PFSK-1 (cell line): ENCODE results near the gene GDF7. TPM values are rescaled to one million over a fixed set of nuclear protein-coding genes. Genes with fewer than 3 reads are reported as not detected.

Experiments used
- FOXP2 ChIP-seq: optimal IDR thresholded peaks from 2 replicates; pipeline ENCODE3; 2011; ENCODE audit warnings: borderline replicate concordance, control low read depth, inconsistent platforms; ENCODE audit not compliant: insufficient read depth; ENCODE audit errors: extremely low read length, extremely low read depth
- POLR2AphosphoS5 ChIP-seq: IDR thresholded peaks from 2 replicates; pipeline ENCODE4 v1.6.1; 2012; ENCODE audit warnings: low read depth, mild to moderate bottlenecking, control low read depth, low read length, moderate library complexity
- REST ChIP-seq, 2 experiments: IDR thresholded peaks; 2 replicates each; pipeline versions ENCODE4 v1.6.1 to v1.8.0; 2011 to 2012; ENCODE audit warnings: low read depth in 2 of 2, low read length in 2 of 2, control low read depth in 1 of 2, inconsistent platforms in 1 of 2, mild to moderate bottlenecking in 1 of 2, moderate library complexity in 1 of 2; ENCODE audit not compliant: insufficient read depth in 1 of 2
- SIN3A ChIP-seq: IDR thresholded peaks from 2 replicates; pipeline ENCODE4 v1.6.1; 2012; ENCODE audit warnings: mild to moderate bottlenecking, low read length, moderate library complexity, borderline replicate concordance; ENCODE audit not compliant: insufficient read depth
- TAF1 ChIP-seq: IDR thresholded peaks from 2 replicates; pipeline ENCODE4 v1.6.1; 2012; ENCODE audit warnings: low read length, control low read depth, borderline replicate concordance; ENCODE audit not compliant: insufficient read depth
- polyA plus RNA-seq: library from polyadenylated mRNA; unstranded; fragments of >200 nt; gene quantifications from one replicate; pipeline ENCODE4 v1.2.1, GENCODE V29; 2012; ENCODE audit warnings: low read depth, missing spikeins; ENCODE audit not compliant: insufficient read length

GDF7 gene
- 0.16 TPM for polyA plus RNA-seq

GRCh38 chr2:20666304-20667150, at the start of gene GDF7:
GDF7 (plus strand) TSS chr2:20667144; CDS start chr2:20667240, 96 bp downstream.
- TF ChIP-seq TAF1 = no peak
- TF ChIP-seq REST (IDR thresholded peaks at IDR 0.05; ENCODE audit: insufficient read depth in 1 of 2, low read depth in 2 of 2, low read length in 2 of 2) = no peak
- no peak for TF ChIP-seq SIN3A
- TF ChIP-seq FOXP2 = no peak
- TF ChIP-seq POLR2AphosphoS5 = no peak

DNA sequence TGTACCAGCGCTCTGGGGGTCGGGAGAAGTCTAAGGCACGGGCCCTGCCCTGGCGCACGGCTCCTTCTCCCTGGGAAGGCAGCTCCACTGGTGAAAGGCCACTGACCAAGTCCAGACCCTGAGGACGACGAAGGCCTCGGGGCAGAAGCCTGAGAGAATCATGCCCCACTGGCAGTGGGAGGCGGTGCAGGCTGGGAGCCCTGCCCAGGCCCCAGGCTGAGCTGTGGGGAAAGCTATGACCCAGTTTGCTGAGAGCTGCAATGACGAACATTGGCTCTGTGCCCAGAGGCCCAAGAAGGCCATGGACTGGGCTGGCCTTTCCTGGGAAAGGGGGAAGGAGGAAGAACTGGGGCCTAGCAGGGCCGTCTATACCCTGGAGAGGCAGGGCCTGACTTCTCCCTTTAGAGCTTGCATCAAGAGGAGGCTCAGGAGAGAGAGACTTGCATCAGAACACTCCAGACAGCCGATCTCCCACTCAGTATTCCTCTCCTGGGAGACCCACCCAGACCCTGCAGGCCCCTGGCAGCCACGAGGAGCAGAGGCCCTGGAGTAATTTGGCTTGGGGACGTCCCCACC, 49.0 kb upstream of the GDF7 start:
- no peak for TF ChIP-seq REST (IDR thresholded peaks at IDR 0.05; ENCODE audit: insufficient read depth in 1 of 2, low read depth in 2 of 2, low read length in 2 of 2)
- TF ChIP-seq SIN3A = no peak
- no peak for TF ChIP-seq POLR2AphosphoS5
- no peak for TF ChIP-seq TAF1

- TF ChIP-seq SIN3A (no peak), REST (IDR thresholded peaks at IDR 0.05; ENCODE audit: insufficient read depth in 1 of 2, low read depth in 2 of 2, low read length in 2 of 2) (no peak), FOXP2 (no peak), POLR2AphosphoS5 (no peak)
Measured at GRCh38 chr2:20618468-20618885, 48.5 kb upstream of the GDF7 start.

DNA sequence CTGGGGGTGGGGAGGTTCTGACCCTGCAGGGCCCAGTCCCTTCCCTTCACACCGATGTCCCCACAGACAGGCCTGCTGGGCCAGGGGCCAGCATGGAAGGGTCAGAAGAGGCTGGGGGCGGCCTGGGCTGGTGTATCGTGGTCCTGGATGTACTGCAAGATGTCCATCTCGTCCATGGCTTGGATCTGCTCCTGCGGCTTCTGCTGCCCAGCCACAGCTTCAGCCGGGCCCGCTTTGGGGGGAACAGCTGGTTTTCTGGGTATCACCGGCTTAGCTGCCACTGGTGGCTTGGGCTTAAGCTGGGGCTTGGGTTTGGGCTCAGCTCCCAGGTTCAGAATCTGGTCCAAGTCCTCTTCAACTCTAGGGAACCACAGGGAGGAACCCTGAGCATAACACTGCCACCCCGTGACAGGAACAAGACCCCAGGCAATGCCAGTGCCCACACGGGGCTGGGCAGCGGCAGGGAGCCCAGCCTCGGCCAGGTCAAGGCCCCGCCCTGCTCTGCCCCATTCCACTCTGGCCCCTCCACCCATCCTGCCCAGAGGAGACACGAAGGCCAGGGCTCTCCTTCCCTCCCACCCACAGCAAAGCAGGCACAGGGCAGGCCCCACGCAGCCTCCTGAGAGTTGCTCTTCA, 47.9 kb upstream of the GDF7 start:
- no peak for TF ChIP-seq TAF1

DNA sequence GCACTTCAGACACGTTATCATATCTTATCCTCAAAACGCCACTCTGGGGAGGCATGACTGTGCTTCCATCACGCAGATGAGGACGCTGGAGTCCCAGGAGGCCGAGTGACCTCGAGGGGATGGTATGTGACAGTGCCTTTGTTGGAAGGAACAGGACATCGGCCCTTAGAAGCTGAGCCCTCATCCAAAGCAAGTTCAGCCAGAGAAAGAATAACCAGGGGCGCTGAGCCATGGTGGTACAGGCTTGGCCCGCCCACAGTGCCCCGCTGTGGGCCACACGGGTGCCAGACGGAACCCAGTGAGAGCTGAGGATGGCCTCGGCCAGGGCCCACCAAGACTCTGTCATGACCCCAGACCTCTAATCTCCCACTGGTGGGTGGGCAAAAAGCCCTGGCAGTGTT, 47.3 kb upstream of the GDF7 start:
- TF ChIP-seq SIN3A (no peak), FOXP2 (no peak), POLR2AphosphoS5 (no peak), REST (IDR thresholded peaks at IDR 0.05; ENCODE audit: insufficient read depth in 1 of 2, low read depth in 2 of 2, low read length in 2 of 2) (no peak), TAF1 (no peak)
